Osteoblast (primary cell): ENCODE measurements around the gene RALGPS2. TPM values are rescaled to one million over a fixed set of nuclear protein-coding genes. Genes with fewer than 3 reads are reported as not detected.
A peak's percentile ranks its signal among the peaks of the same experiment; 100 is the strongest.

Experiments
- DNase-seq: peaks from one replicate; pipeline ENCODE4 v3.0.0; 2011; ENCODE audit warnings: low spot score, mixed read lengths; ENCODE audit not compliant: insufficient read length; ENCODE audit errors: missing footprints
- H2AFZ ChIP-seq: 2 replicates; pipeline ENCODE4 v1.6.0; 2011; ENCODE audit warnings: mild to moderate bottlenecking, low read length
- H3K27ac ChIP-seq: 2 replicates; pipeline ENCODE4 v1.5.1; 2011; ENCODE audit warnings: mild to moderate bottlenecking, low read depth, low read length, moderate library complexity
- H3K27me3 ChIP-seq: 2 replicates; pipeline ENCODE4 v1.6.0; 2012; ENCODE audit warnings: mild to moderate bottlenecking, control low read depth, inconsistent platforms, low read length, moderate library complexity; ENCODE audit not compliant: insufficient read depth
- H3K36me3 ChIP-seq: 2 replicates; pipeline ENCODE4 v1.5.1; 2011; ENCODE audit warnings: mild to moderate bottlenecking, low read length, control low read depth, moderate library complexity; ENCODE audit not compliant: insufficient read depth
- H3K4me1 ChIP-seq: 2 replicates; pipeline ENCODE4 v1.5.1; 2011; ENCODE audit warnings: mild to moderate bottlenecking, low read length, control low read depth, moderate library complexity; ENCODE audit not compliant: insufficient read depth
- H3K4me2 ChIP-seq: 2 replicates; pipeline ENCODE4 v1.6.0; 2011; ENCODE audit warnings: mild to moderate bottlenecking, low read length; ENCODE audit not compliant: insufficient read depth
- H3K4me3 ChIP-seq: fragments of 200-600 bp; sonication (generic); 3 replicates; pipeline ENCODE4 v1.5.1; 2012; ENCODE audit warnings: mild to moderate bottlenecking, low read length, inconsistent platforms; ENCODE audit not compliant: insufficient read depth
- H3K79me2 ChIP-seq: 2 replicates; pipeline ENCODE4 v1.6.0; 2012; ENCODE audit warnings: mild to moderate bottlenecking, low read length, control low read depth, inconsistent platforms; ENCODE audit not compliant: insufficient read depth
- H3K9me3 ChIP-seq: 2 replicates; pipeline ENCODE4 v1.5.1; 2011; ENCODE audit warnings: low read depth, low read length, control low read depth
- H4K20me1 ChIP-seq: 2 replicates; pipeline ENCODE4 v1.6.0; 2012; ENCODE audit warnings: mild to moderate bottlenecking, low read length, control low read depth; ENCODE audit not compliant: insufficient read depth
- CTCF ChIP-seq: IDR thresholded peaks from 2 replicates; pipeline ENCODE4 v1.5.1; 2011; ENCODE audit warnings: mild to moderate bottlenecking, low read depth, low read length, moderate library complexity; ENCODE audit errors: extremely low read depth
- total RNA-seq: library from RNA; depleted of rRNA; stranded (reverse); fragments of >200 nt; gene quantifications from 2 replicates; pipeline ENCODE4 v1.2.3, GENCODE V29; 2012

The RALGPS2 gene
- total RNA-seq, 1 donor = 40.2 TPM

GRCh38 chr1:178862864-178863263, 137.8 kb downstream of the RALGPS2 start:
- Histone ChIP-seq H3K27ac (no peak overlapping the region), H3K4me2 (no peak overlapping the region), H3K9me3 (no peaks in the 10 kb centered on the region), H3K79me2 (no peaks in the 10 kb centered on the region), H3K36me3 (no peaks in the 10 kb centered on the region), H3K4me3 (no peak overlapping the region), H4K20me1 (no peaks in the 10 kb centered on the region), H3K4me1 (peaks cover 7% of the 10 kb centered on the region), H3K27me3 (no peaks in the 10 kb centered on the region), H2AFZ (no peak overlapping the region)
- DNase-seq = no peak
- TF ChIP-seq CTCF = no peak

- Histone ChIP-seq H3K27me3 (no peaks in the 10 kb centered on the region), H4K20me1 (no peaks in the 10 kb centered on the region), H3K4me1 (peaks cover 11% of the 10 kb centered on the region), H3K4me2 (no peak overlapping the region), H3K79me2 (no peaks in the 10 kb centered on the region), H3K9me3 (no peaks in the 10 kb centered on the region), H3K4me3 (no peak overlapping the region), H3K27ac (no peak overlapping the region), H3K36me3 (no peaks in the 10 kb centered on the region), H2AFZ (no peak overlapping the region)
- no peak for DNase-seq
- no peak for TF ChIP-seq CTCF
Measured at GRCh38 chr1:178864326-178864725, 139.3 kb downstream of the RALGPS2 start.

- H3K4me3 ChIP-seq = peak overlapping the region; percentile 65
Measured at GRCh38 chr1:178867670-178868069, 142.6 kb downstream of the RALGPS2 start.

GRCh38 chr1:178868706-178869105, 143.7 kb downstream of the RALGPS2 start:
- H3K4me1 ChIP-seq = peaks cover 39% of the 10 kb centered on the region
- no peaks in the 10 kb centered on the region for H3K27me3 ChIP-seq
- H4K20me1 ChIP-seq = no peaks in the 10 kb centered on the region
- H3K79me2 ChIP-seq = no peaks in the 10 kb centered on the region
- no peaks in the 10 kb centered on the region for H3K36me3 ChIP-seq
- no peak for TF ChIP-seq CTCF
- H3K4me2 ChIP-seq = peak overlapping the region; percentile 80
- peak overlapping the region; percentile 78 for H3K27ac ChIP-seq
- no peak overlapping the region for H2AFZ ChIP-seq
- no peaks in the 10 kb centered on the region for H3K9me3 ChIP-seq
- no peak overlapping the region for H3K4me3 ChIP-seq
- no peak for DNase-seq

More at GRCh38 chr1:178867670-178868069, 142.6 kb downstream of the RALGPS2 start:
- H4K20me1 ChIP-seq = no peaks in the 10 kb centered on the region
- H3K4me2 ChIP-seq = peak overlapping the region; percentile 80
- no peaks in the 10 kb centered on the region for H3K36me3 ChIP-seq
- H3K79me2 ChIP-seq = no peaks in the 10 kb centered on the region
- TF ChIP-seq CTCF = no peak
- peak overlapping the region; percentile 78 for H3K27ac ChIP-seq
- H3K4me1 ChIP-seq = peaks cover 39% of the 10 kb centered on the region
- no peaks in the 10 kb centered on the region for H3K27me3 ChIP-seq
- H2AFZ ChIP-seq = peak overlapping the region; percentile 43
- no peak for DNase-seq
- H3K9me3 ChIP-seq = no peaks in the 10 kb centered on the region
